ENCODE results near the gene CDC14B.

Gene CDC14B

DNA sequence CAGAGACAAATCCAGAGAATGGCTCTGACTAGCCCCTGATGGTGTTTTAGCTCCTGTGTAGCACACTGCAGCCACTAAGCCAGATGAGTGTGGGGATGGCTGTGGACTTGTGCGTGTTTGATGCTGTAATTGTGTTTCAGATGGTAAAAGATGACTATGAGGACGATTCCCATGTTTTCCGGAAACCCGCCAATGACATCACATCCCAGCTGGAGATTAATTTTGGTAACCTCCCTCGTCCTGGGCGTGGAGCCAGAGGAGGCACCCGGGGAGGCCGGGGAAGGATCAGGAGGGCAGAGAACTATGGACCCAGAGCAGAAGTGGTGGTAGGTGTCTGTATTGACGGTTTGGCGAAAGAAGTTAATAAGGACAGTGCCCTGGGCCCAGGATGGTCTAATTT, 131.7 kb downstream of the CDC14B start:
- TF ChIP-seq EZH2phosphoT487 (IDR thresholded peaks at IDR 0.05; ENCODE audit: borderline replicate concordance): no peak
- TF ChIP-seq, protein P1, sequence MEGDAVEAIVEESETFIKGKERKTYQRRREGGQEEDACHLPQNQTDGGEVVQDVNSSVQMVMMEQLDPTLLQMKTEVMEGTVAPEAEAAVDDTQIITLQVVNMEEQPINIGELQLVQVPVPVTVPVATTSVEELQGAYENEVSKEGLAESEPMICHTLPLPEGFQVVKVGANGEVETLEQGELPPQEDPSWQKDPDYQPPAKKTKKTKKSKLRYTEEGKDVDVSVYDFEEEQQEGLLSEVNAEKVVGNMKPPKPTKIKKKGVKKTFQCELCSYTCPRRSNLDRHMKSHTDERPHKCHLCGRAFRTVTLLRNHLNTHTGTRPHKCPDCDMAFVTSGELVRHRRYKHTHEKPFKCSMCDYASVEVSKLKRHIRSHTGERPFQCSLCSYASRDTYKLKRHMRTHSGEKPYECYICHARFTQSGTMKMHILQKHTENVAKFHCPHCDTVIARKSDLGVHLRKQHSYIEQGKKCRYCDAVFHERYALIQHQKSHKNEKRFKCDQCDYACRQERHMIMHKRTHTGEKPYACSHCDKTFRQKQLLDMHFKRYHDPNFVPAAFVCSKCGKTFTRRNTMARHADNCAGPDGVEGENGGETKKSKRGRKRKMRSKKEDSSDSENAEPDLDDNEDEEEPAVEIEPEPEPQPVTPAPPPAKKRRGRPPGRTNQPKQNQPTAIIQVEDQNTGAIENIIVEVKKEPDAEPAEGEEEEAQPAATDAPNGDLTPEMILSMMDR (conservative IDR thresholded peaks at IDR 0.05; ENCODE audit: low read length): no peak
- Histone ChIP-seq H3K36me3 (ENCODE audit: insufficient read depth, low read length) (no peaks in the 10 kb centered on the region), H2AFZ (ENCODE audit: low read length) (no peak overlapping the region), H3K4me2 (ENCODE audit: low read depth, low read length, poor library complexity, severe bottlenecking) (no peak overlapping the region), H3K4me1 (ENCODE audit: insufficient read depth, low read length, poor library complexity, severe bottlenecking) (no peaks in the 10 kb centered on the region), H4K20me1 (ENCODE audit: insufficient read depth, low read length, poor library complexity, severe bottlenecking) (no peaks in the 10 kb centered on the region), H3K27me3 (ENCODE audit: insufficient read depth, low read length, poor library complexity, severe bottlenecking) (no peaks in the 10 kb centered on the region), H3K79me2 (ENCODE audit: insufficient read depth, low read length) (no peaks in the 10 kb centered on the region), H3K9me3 (ENCODE audit: insufficient read depth, low read depth, low read length) (no peaks in the 10 kb centered on the region), H3F3A (ENCODE audit: low read depth) (no peaks in the 10 kb centered on the region), H3K9ac (ENCODE audit: low read depth, low read length, poor library complexity, severe bottlenecking) (no peak overlapping the region), H3K9me2 (replicated peaks; ENCODE audit: low read depth, low read length) (no peaks in the 10 kb centered on the region), H3K4me3 (ENCODE audit: low read length, poor library complexity, severe bottlenecking) (no peak overlapping the region)

DNA sequence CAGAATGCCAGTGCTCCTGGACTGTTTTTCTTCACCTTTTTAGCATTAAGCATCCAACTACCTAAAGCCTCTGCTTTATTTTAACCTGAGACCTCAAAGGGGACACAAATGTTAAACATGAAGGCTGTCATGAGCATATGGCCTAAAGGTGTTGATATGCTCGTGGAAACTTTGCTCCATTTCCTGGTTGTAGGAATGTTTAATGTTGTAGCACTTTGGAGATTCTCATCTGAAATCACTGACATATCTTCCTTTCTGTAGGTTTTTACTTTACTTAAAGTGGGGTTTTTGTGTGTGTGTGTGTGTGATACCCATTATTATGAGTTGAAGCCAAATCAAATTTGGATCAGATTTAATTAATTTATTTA, 132.6 kb downstream of the CDC14B start:
- no peak overlapping the region for H3K9ac ChIP-seq (ENCODE audit: low read depth, low read length, poor library complexity, severe bottlenecking)
- no peaks in the 10 kb centered on the region for H3F3A ChIP-seq (ENCODE audit: low read depth)
- no peaks in the 10 kb centered on the region for H3K9me2 ChIP-seq (replicated peaks; ENCODE audit: low read depth, low read length)
- H3K9me3 ChIP-seq (ENCODE audit: insufficient read depth, low read depth, low read length): no peaks in the 10 kb centered on the region
- H3K4me3 ChIP-seq (ENCODE audit: low read length, poor library complexity, severe bottlenecking): no peak overlapping the region
- H3K36me3 ChIP-seq (ENCODE audit: insufficient read depth, low read length): no peaks in the 10 kb centered on the region
- H3K79me2 ChIP-seq (ENCODE audit: insufficient read depth, low read length): no peaks in the 10 kb centered on the region
- no peak overlapping the region for H2AFZ ChIP-seq (ENCODE audit: low read length)
- no peak for TF ChIP-seq EZH2phosphoT487 (IDR thresholded peaks at IDR 0.05; ENCODE audit: borderline replicate concordance)
- TF ChIP-seq, protein P1 (conservative IDR thresholded peaks at IDR 0.05; ENCODE audit: low read length): no peak
- no peaks in the 10 kb centered on the region for H3K27me3 ChIP-seq (ENCODE audit: insufficient read depth, low read length, poor library complexity, severe bottlenecking)
- H4K20me1 ChIP-seq (ENCODE audit: insufficient read depth, low read length, poor library complexity, severe bottlenecking): no peaks in the 10 kb centered on the region
- H3K4me1 ChIP-seq (ENCODE audit: insufficient read depth, low read length, poor library complexity, severe bottlenecking): no peaks in the 10 kb centered on the region
- H3K4me2 ChIP-seq (ENCODE audit: low read depth, low read length, poor library complexity, severe bottlenecking): no peak overlapping the region

DNA sequence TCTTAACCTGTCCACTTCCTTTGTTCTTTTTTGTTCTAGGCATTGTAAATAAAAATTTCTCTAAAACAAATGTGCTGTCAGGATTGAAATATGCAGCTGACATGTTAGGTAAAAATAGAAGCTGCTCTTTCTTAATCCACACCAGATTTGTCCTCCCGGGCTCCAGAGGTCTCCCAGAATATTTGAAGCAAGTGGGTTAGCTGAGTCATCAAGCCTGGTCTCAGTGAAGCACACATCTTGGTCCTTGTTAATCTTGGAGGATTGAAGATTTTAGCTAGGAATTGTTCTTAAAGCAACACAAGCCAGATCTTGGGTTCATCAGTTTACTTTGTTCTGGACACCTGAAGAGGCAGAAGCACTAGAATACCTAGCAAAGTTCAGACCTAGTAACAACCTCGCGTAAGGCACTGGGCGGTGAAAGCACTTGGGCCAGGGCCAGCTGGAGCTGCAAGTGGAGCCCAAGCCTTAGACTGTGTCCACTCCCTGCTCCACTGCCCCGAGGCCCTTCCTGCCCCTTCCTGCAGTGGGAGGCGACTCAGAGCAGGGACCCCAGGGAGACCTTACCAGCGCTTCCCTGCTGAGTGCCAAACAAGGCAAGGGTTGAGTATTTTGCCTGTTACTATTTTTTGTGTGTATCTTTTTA, 133.1 kb downstream of the CDC14B start:
- no peaks in the 10 kb centered on the region for H3K27me3 ChIP-seq (ENCODE audit: insufficient read depth, low read length, poor library complexity, severe bottlenecking)
- TF ChIP-seq EZH2phosphoT487 (IDR thresholded peaks at IDR 0.05; ENCODE audit: borderline replicate concordance): no peak
- TF ChIP-seq, protein P1 (conservative IDR thresholded peaks at IDR 0.05; ENCODE audit: low read length): no peak
- no peaks in the 10 kb centered on the region for H3K4me1 ChIP-seq (ENCODE audit: insufficient read depth, low read length, poor library complexity, severe bottlenecking)
- no peaks in the 10 kb centered on the region for H3K36me3 ChIP-seq (ENCODE audit: insufficient read depth, low read length)
- H3K9me2 ChIP-seq (replicated peaks; ENCODE audit: low read depth, low read length): no peaks in the 10 kb centered on the region
- no peaks in the 10 kb centered on the region for H3F3A ChIP-seq (ENCODE audit: low read depth)
- no peaks in the 10 kb centered on the region for H3K9me3 ChIP-seq (ENCODE audit: insufficient read depth, low read depth, low read length)
- no peaks in the 10 kb centered on the region for H4K20me1 ChIP-seq (ENCODE audit: insufficient read depth, low read length, poor library complexity, severe bottlenecking)
- no peak overlapping the region for H3K9ac ChIP-seq (ENCODE audit: low read depth, low read length, poor library complexity, severe bottlenecking)
- H3K4me2 ChIP-seq (ENCODE audit: low read depth, low read length, poor library complexity, severe bottlenecking): no peak overlapping the region
- H3K4me3 ChIP-seq (ENCODE audit: low read length, poor library complexity, severe bottlenecking): no peak overlapping the region
- no peaks in the 10 kb centered on the region for H3K79me2 ChIP-seq (ENCODE audit: insufficient read depth, low read length)
- no peak overlapping the region for H2AFZ ChIP-seq (ENCODE audit: low read length)

Measured in Loucy (cell line).